Thoracic aorta (tissue), 2 donors: ENCODE results near the gene NGDN. TPM values are rescaled to one million over a fixed set of nuclear protein-coding genes. Genes with fewer than 3 reads are reported as not detected.
"Not testable (repeated sequence)": the region's sequence is repeated elsewhere in the genome, so short reads cannot be mapped to it uniquely, and the experiment has no call there.

ENCODE experiments used
- ATAC-seq: fragments of 150-250 bp; one replicate; pipeline ENCODE4 v1.8.0; 2017; ENCODE audit warnings: low read depth; ENCODE audit not compliant: insufficient number of reproducible peaks, low FRiP score
- DNase-seq: peaks from one replicate; pipeline ENCODE4 v3.0.0-alpha.2; 2020; ENCODE audit warnings: low spot score
- H3K27ac ChIP-seq, 2 donors: fragments of 200-600 bp; sonication (generic); 1 replicate in 1 of 2; 2 replicates in 1 of 2; pipeline ENCODE4 v1.5.1; 2016; ENCODE audit warnings: mild to moderate bottlenecking in 2 of 2, moderate library complexity in 2 of 2
- H3K27me3 ChIP-seq: fragments of 200-600 bp; sonication (generic); replicated peaks from 2 replicates; pipeline ENCODE4 v1.6.0; 2016; ENCODE audit warnings: mild to moderate bottlenecking; ENCODE audit not compliant: insufficient read depth
- H3K36me3 ChIP-seq: fragments of 200-600 bp; sonication (generic); one replicate; pipeline ENCODE4 v1.5.1; 2016
- H3K4me1 ChIP-seq, 2 donors: fragments of 200-600 bp; sonication (generic); 1 replicate in 1 of 2; 2 replicates in 1 of 2; pipeline versions ENCODE4 v1.5.1 to v1.6.0; 2016; ENCODE audit warnings: low read depth in 2 of 2, mild to moderate bottlenecking in 1 of 2; ENCODE audit not compliant: control insufficient read depth in 1 of 2
- H3K4me3 ChIP-seq: fragments of 200-600 bp; sonication (generic); 2 replicates; pipeline ENCODE4 v1.5.1; 2016; ENCODE audit warnings: mild to moderate bottlenecking
- H3K9me3 ChIP-seq: fragments of 200-600 bp; sonication (generic); 2 replicates; pipeline ENCODE4 v1.5.1; 2016
- total RNA-seq, 2 donors: library from RNA; depleted of rRNA; stranded (reverse); fragments of >200 nt; gene quantifications; one replicate each; pipeline versions ENCODE4 v1.1.0 to v1.2.3, GENCODE V29; 2016
- TF ChIP-seq, protein P1 (sequence below): fragments of 200-600 bp; sonication (generic); IDR thresholded peaks from one replicate; pipeline ENCODE4 v1.5.1; 2019; ENCODE audit warnings: antibody characterized with exemption

The NGDN gene
- total RNA-seq, 2 donors from 2014 or later: 29.1 to 46.3 TPM

- no peak overlapping the region for H3K27ac ChIP-seq
- H3K4me3 ChIP-seq: no peak overlapping the region
- H3K36me3 ChIP-seq: no peaks in the 10 kb centered on the region
- H3K4me1 ChIP-seq: no peaks in the 10 kb centered on the region
- no peaks in the 10 kb centered on the region for H3K9me3 ChIP-seq
- no peaks in the 10 kb centered on the region for H3K27me3 ChIP-seq
- TF ChIP-seq, protein P1, sequence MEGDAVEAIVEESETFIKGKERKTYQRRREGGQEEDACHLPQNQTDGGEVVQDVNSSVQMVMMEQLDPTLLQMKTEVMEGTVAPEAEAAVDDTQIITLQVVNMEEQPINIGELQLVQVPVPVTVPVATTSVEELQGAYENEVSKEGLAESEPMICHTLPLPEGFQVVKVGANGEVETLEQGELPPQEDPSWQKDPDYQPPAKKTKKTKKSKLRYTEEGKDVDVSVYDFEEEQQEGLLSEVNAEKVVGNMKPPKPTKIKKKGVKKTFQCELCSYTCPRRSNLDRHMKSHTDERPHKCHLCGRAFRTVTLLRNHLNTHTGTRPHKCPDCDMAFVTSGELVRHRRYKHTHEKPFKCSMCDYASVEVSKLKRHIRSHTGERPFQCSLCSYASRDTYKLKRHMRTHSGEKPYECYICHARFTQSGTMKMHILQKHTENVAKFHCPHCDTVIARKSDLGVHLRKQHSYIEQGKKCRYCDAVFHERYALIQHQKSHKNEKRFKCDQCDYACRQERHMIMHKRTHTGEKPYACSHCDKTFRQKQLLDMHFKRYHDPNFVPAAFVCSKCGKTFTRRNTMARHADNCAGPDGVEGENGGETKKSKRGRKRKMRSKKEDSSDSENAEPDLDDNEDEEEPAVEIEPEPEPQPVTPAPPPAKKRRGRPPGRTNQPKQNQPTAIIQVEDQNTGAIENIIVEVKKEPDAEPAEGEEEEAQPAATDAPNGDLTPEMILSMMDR: no peak
- ATAC-seq (no peak), DNase-seq (no peak)
Observed at GRCh38 chr14:23454445-23454856, 15.1 kb upstream of the NGDN start.

DNA sequence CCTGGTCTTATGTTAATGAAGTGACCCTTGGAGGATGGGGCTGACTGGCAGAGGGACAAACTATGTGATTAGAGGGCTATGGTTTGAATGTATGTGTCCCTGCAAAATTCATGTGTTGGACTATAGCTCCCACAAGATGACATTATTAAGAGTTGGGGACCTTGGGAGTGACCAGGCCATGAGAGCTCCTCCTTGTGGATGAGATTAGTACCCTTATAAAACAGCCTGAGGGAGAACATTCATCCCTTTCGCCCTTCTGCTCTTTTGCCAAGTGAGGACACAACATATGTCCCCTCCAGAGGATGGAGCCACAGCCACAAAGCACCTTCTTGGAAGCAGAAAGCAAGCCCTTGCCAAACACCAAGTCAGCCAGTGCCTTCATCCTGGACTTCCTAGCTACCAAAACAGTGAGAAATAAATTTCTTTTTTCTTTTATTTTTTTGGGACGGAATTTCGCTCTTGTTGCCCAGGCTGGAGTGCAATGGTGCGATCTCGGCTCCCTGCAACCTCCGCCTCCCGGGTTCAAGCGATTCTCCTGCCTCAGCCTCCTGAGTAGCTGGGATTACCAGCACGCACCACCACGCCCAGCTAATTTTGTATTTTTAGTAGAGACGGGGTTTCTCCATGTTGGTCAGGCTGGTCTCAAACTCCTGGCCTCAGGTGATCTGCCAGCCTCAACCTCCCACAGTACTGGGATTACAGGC is 12.5 kb upstream of the NGDN start:
- not testable (repeated sequence) for ATAC-seq, H3K36me3 ChIP-seq

DNA sequence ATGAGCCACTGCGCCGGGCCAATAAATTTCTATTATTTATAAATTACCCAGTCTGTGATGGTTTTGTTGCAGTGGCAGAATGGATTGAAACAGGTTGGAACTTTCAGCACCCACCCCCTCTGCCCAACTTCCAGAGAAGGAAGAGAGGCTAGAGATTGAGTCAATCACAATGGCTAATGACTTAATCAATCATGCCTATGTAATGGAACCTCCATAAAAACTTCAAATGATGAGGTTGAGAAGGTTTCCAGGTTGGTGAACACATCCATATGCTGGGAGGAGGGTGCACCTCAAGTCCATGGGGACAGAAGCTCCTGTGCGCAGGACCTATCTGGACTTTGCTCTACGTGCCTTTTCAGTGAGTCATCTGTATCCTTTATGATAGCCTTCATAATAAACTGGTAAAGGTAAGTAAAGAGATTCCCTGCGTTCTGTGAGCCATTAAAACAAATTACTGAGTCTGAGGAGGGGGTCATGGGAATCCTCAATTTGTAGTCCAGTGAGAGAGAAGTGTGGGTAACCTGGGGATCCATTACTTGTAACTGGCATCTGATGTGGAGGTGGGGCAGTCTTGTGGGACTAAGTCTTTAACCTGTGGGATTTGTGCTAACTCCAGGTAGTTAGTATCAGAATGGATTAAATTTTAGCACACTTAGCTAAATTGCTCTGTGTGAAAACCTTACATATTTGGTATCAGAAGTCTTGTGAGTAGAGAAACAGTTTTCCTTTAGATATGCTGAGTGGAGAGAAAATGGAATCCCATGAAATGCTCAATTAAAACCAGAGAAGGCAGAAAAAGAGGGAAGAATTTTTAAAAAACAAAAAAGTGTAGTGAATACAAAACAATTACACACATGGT is 11.7 kb upstream of the NGDN start:
- H3K9me3 ChIP-seq: no peaks in the 10 kb centered on the region
- H3K4me1 ChIP-seq: no peaks in the 10 kb centered on the region
- DNase-seq (no peak), ATAC-seq (no peak)
- no peaks in the 10 kb centered on the region for H3K36me3 ChIP-seq
- no peak overlapping the region for H3K4me3 ChIP-seq
- TF ChIP-seq, protein P1: no peak
- no peaks in the 10 kb centered on the region for H3K27me3 ChIP-seq
- H3K27ac ChIP-seq: no peak overlapping the region

More for the DNA sequence above, 12.5 kb upstream of the NGDN start:
- H3K4me3 ChIP-seq, H3K27me3 ChIP-seq, DNase-seq, H3K27ac ChIP-seq, H3K9me3 ChIP-seq, H3K4me1 ChIP-seq: not testable (repeated sequence)

GRCh38 chr14:23460960-23461359 is 8.5 kb upstream of the NGDN start:
- Histone ChIP-seq H3K4me3 (no peak overlapping the region), H3K27me3 (no peaks in the 10 kb centered on the region), H3K27ac (no peak overlapping the region), H3K9me3 (no peaks in the 10 kb centered on the region), H3K36me3 (no peaks in the 10 kb centered on the region), H3K4me1 (no peaks in the 10 kb centered on the region)
- ATAC-seq (no peak), DNase-seq (no peak)
- TF ChIP-seq, protein P1: no peak

DNA sequence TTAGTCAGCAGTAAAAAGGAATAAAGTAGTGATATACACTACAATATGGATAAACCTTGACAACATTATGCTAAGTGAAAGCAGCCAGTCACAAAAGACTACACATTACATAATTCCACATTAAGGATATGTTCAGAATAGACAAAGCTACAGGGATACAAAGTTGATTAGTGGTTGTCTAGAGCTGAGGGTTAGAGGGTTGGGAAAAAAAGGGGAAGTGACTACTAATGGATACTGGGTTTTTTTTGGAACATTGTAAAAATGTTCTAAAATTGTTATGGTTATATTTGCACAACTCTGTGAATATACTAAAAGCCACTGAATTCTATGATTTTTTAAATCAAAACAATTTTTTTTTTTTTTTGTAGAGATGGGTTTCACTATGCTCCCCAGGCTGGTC is 4.8 kb upstream of the NGDN start:
- DNase-seq (no peak), ATAC-seq (no peak)
- Histone ChIP-seq H3K4me3 (no peak overlapping the region), H3K36me3 (no peaks in the 10 kb centered on the region), H3K27me3 (no peaks in the 10 kb centered on the region), H3K27ac (no peak overlapping the region), H3K4me1 (no peaks in the 10 kb centered on the region), H3K9me3 (no peaks in the 10 kb centered on the region)
- TF ChIP-seq, protein P1: no peak
